Thoracic aorta (tissue), 2 donors: Measurements from ENCODE around the gene LCN9. TPM values are rescaled to one million over a fixed set of nuclear protein-coding genes. Genes with fewer than 3 reads are reported as not detected.

ENCODE experiments used
- ATAC-seq: fragments of 150-250 bp; one replicate; pipeline ENCODE4 v1.8.0; 2017; ENCODE audit warnings: low read depth; ENCODE audit not compliant: insufficient number of reproducible peaks, low FRiP score
- DNase-seq: peaks from one replicate; pipeline ENCODE4 v3.0.0-alpha.2; 2020; ENCODE audit warnings: low spot score
- H3K27ac ChIP-seq, 2 donors: fragments of 200-600 bp; sonication (generic); 1 replicate in 1 of 2; 2 replicates in 1 of 2; pipeline ENCODE4 v1.5.1; 2016; ENCODE audit warnings: mild to moderate bottlenecking in 2 of 2, moderate library complexity in 2 of 2
- H3K27me3 ChIP-seq: fragments of 200-600 bp; sonication (generic); replicated peaks from 2 replicates; pipeline ENCODE4 v1.6.0; 2016; ENCODE audit warnings: mild to moderate bottlenecking; ENCODE audit not compliant: insufficient read depth
- H3K36me3 ChIP-seq: fragments of 200-600 bp; sonication (generic); one replicate; pipeline ENCODE4 v1.5.1; 2016
- H3K4me1 ChIP-seq, 2 donors: fragments of 200-600 bp; sonication (generic); 1 replicate in 1 of 2; 2 replicates in 1 of 2; pipeline versions ENCODE4 v1.5.1 to v1.6.0; 2016; ENCODE audit warnings: low read depth in 2 of 2, mild to moderate bottlenecking in 1 of 2; ENCODE audit not compliant: control insufficient read depth in 1 of 2
- H3K4me3 ChIP-seq: fragments of 200-600 bp; sonication (generic); 2 replicates; pipeline ENCODE4 v1.5.1; 2016; ENCODE audit warnings: mild to moderate bottlenecking
- H3K9me3 ChIP-seq: fragments of 200-600 bp; sonication (generic); 2 replicates; pipeline ENCODE4 v1.5.1; 2016
- total RNA-seq, 2 donors: library from RNA; depleted of rRNA; stranded (reverse); fragments of >200 nt; gene quantifications; one replicate each; pipeline versions ENCODE4 v1.1.0 to v1.2.3, GENCODE V29; 2016
- TF ChIP-seq, protein P1 (sequence below): fragments of 200-600 bp; sonication (generic); IDR thresholded peaks from one replicate; pipeline ENCODE4 v1.5.1; 2019; ENCODE audit warnings: antibody characterized with exemption

Gene LCN9
- total RNA-seq, result not detected

DNA sequence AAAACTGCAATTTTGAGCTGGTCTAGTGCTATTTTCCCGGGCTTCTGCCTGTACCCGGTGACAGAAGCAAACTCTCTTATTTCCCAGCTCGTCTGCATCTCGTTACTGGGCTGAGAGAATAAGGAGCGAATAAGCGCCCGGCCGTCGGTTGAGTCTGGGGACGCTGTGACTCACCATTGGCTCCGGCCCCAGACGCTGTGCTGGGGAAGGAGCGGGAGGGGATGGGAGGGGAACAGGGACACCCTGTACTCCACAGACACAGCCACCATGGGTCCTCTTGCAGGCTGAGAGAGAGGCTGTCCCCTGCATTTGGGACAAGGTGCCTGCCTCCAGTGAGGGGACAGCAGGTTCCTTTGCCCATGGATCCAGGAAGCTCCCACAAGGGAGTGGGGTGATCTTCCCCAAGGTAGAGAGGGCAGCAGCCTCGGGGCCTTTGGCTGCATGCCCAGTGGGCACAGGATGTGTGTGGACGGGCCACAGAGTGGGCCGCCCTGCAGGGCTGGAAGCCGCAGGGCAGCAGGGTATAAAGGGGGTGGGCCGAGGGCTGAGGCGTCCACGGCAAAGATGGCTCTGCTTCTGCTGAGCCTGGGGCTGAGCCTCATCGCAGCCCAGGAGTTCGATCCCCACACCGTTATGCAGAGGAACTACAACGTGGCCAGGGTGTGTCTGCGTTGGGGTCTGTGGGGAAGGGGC lies at the start of gene LCN9:
LCN9 (plus strand) TSS at position 552 of the 693 bp plus-strand sequence; CDS start at position 565, 13 bp downstream.
- no peaks in the 10 kb centered on the region for H3K9me3 ChIP-seq
- no peak for ATAC-seq
- no peak within 1 kb of the TSS for H3K4me3 ChIP-seq
- no peaks in the 10 kb centered on the region for H3K4me1 ChIP-seq
- H3K27ac ChIP-seq, result no peak within 1 kb of the TSS
- TF ChIP-seq, protein P1, sequence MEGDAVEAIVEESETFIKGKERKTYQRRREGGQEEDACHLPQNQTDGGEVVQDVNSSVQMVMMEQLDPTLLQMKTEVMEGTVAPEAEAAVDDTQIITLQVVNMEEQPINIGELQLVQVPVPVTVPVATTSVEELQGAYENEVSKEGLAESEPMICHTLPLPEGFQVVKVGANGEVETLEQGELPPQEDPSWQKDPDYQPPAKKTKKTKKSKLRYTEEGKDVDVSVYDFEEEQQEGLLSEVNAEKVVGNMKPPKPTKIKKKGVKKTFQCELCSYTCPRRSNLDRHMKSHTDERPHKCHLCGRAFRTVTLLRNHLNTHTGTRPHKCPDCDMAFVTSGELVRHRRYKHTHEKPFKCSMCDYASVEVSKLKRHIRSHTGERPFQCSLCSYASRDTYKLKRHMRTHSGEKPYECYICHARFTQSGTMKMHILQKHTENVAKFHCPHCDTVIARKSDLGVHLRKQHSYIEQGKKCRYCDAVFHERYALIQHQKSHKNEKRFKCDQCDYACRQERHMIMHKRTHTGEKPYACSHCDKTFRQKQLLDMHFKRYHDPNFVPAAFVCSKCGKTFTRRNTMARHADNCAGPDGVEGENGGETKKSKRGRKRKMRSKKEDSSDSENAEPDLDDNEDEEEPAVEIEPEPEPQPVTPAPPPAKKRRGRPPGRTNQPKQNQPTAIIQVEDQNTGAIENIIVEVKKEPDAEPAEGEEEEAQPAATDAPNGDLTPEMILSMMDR, result no peak
- H3K27me3 ChIP-seq, result no peaks in the 10 kb centered on the region
- H3K36me3 ChIP-seq, result no peaks in the 10 kb centered on the region
- DNase-seq, result no peak

- Histone ChIP-seq H3K36me3 (no peaks in the 10 kb centered on the region), H3K27ac (no peak overlapping the region), H3K4me1 (no peaks in the 10 kb centered on the region), H3K9me3 (no peaks in the 10 kb centered on the region), H3K27me3 (no peaks in the 10 kb centered on the region), H3K4me3 (no peak overlapping the region)
- DNase-seq, result no peak
- TF ChIP-seq, protein P1, result no peak
- no peak for ATAC-seq
These were observed 48.9 kb upstream of the LCN9 start for GRCh38 chr9:135613946-135614805.

- no peaks in the 10 kb centered on the region for H3K27me3 ChIP-seq
- no peaks in the 10 kb centered on the region for H3K9me3 ChIP-seq
- no peak for ATAC-seq
- TF ChIP-seq, protein P1, result no peak
- no peak for DNase-seq
- no peaks in the 10 kb centered on the region for H3K36me3 ChIP-seq
- no peak overlapping the region for H3K27ac ChIP-seq
- no peak overlapping the region for H3K4me3 ChIP-seq
- H3K4me1 ChIP-seq, result no peaks in the 10 kb centered on the region
These were observed 48.1 kb upstream of the LCN9 start for GRCh38 chr9:135614821-135615665.

DNA sequence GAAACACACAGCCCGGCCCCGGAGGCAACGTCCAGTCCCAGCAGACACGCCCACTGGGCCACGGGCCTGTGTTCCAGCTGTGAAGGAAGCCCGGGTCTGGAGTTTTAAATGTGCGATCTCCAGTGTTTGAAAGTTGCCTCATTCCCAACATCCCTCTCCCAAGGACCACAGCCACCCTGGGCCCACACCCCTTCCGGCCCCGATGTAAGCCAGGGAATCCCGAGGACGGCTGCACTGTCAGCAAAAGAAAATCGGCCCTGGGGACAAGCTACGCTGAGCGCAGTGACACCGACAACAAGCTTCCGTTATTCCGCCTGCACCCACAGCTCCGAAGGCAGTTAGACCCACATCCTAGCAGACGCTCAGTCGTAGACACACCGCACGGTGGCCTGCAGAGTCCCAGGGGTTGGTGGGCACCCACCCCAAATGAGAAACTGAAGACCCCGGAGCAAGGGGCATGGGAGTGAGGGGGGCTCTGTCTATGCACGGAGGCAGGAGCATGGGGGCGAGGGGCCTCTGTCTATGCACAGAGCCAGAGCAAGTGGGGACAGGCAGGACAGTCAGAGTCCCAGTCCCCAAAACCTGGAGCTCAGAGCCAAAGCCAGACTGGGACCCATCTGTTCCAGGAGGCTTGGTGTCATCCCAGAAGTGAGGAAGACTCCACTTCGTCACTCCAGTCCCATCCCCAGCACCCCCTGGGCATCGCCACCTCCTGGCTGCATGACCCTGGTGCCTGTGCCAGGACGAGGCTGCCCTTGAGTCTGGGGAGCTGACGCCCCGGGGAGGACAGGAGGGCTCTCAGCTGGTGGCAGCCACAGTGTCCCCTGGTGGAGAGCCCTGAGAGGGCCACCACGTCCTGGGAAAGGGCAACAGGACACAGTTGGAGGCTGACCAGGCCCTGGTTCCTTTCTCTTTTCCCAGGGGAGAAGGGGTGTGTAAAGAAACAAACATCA lies 47.2 kb upstream of the LCN9 start:
- H3K4me3 ChIP-seq, result no peak overlapping the region
- H3K36me3 ChIP-seq, result no peaks in the 10 kb centered on the region
- H3K27ac ChIP-seq, result no peak overlapping the region
- no peaks in the 10 kb centered on the region for H3K9me3 ChIP-seq
- DNase-seq, result no peak
- TF ChIP-seq, protein P1, result no peak
- no peaks in the 10 kb centered on the region for H3K27me3 ChIP-seq
- H3K4me1 ChIP-seq, result no peaks in the 10 kb centered on the region
- no peak for ATAC-seq
